Lower lobe of right lung (tissue), 2 donors: ENCODE results near the gene GDPD2. TPM values are rescaled to one million over a fixed set of nuclear protein-coding genes. Genes with fewer than 3 reads are reported as not detected.

ENCODE experiments used
- ATAC-seq, 2 donors: fragments of 200-7000 bp; cut with Tn5 transposase; one replicate each; pipeline ENCODE4 v1.9.1; 2020 to 2022; ENCODE audit warnings: mild to moderate bottlenecking in 2 of 2, moderate library complexity in 2 of 2
- DNase-seq: peaks from one replicate; pipeline ENCODE4 v3.0.0-alpha.2; 2020
- H3K27ac ChIP-seq: fragments of 200-600 bp; one replicate; pipeline ENCODE4 v1.8.0; 2022
- H3K27me3 ChIP-seq: fragments of 200-600 bp; one replicate; pipeline ENCODE4 v1.8.0; 2022; ENCODE audit warnings: low read depth
- H3K36me3 ChIP-seq: fragments of 200-600 bp; one replicate; pipeline ENCODE4 v1.8.0; 2022; ENCODE audit warnings: mild to moderate bottlenecking
- H3K4me1 ChIP-seq: fragments of 200-600 bp; one replicate; pipeline ENCODE4 v1.8.0; 2022
- H3K4me3 ChIP-seq: fragments of 200-600 bp; one replicate; pipeline ENCODE4 v1.8.0; 2022; ENCODE audit warnings: mild to moderate bottlenecking
- H3K9me3 ChIP-seq: fragments of 200-600 bp; one replicate; pipeline ENCODE4 v1.8.0; 2022
- intact Hi-C: fragments of 100-400 bp; cut with DNase I; formaldehyde crosslinking; loops from one replicate; pipeline ENCODE4 v1.11.0; 2022
- total RNA-seq: library from RNA; stranded (reverse); fragmentation: NEBNext Ultra II Directional; extraction: Animal tissue kit (Norgen Biotek cat#: 25700); gene quantifications from one replicate; pipeline ENCODE4 v1.2.1, GENCODE V29; 2021
- TF ChIP-seq, protein P1 (sequence below): fragments of 200-600 bp; IDR thresholded peaks from one replicate; pipeline ENCODE4 v1.8.0; 2022; ENCODE audit warnings: antibody characterized with exemption, mild to moderate bottlenecking
- donor health status: DM: no; HTN: yes; CAD: no; lungs with severe emphysema.

GDPD2 gene
- total RNA-seq, 1 donor from 2014 or later: not detected

DNA sequence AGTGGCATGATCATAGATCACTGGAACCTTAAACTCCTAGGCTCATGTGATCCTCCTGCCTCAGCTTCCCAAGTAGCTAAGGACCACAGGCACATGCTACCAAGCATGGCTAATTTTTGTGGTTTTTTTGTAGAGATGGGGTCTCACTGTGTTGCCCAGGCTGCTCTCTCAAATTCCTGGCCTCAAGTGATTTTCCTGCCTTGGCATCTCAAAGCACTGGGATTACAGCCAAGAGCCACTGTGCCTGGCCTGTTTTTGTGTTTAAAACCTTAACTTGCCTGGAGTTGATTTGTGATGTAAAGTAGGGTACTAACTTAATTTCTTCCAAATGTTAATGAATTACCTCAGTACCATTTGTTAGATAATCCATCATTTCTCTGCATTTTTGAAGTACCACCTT, 43.9 kb downstream of the GDPD2 start:
- DNase-seq: no peak
- intact Hi-C loops: no loop called here
- H3K4me3 ChIP-seq: no peak overlapping the region
- H3K27me3 ChIP-seq: no peaks in the 10 kb centered on the region
- no peaks in the 10 kb centered on the region for H3K9me3 ChIP-seq
- TF ChIP-seq, protein P1, sequence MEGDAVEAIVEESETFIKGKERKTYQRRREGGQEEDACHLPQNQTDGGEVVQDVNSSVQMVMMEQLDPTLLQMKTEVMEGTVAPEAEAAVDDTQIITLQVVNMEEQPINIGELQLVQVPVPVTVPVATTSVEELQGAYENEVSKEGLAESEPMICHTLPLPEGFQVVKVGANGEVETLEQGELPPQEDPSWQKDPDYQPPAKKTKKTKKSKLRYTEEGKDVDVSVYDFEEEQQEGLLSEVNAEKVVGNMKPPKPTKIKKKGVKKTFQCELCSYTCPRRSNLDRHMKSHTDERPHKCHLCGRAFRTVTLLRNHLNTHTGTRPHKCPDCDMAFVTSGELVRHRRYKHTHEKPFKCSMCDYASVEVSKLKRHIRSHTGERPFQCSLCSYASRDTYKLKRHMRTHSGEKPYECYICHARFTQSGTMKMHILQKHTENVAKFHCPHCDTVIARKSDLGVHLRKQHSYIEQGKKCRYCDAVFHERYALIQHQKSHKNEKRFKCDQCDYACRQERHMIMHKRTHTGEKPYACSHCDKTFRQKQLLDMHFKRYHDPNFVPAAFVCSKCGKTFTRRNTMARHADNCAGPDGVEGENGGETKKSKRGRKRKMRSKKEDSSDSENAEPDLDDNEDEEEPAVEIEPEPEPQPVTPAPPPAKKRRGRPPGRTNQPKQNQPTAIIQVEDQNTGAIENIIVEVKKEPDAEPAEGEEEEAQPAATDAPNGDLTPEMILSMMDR: no peak
- no peak for ATAC-seq
- H3K4me1 ChIP-seq: no peaks in the 10 kb centered on the region
- no peaks in the 10 kb centered on the region for H3K36me3 ChIP-seq
- no peak overlapping the region for H3K27ac ChIP-seq

DNA sequence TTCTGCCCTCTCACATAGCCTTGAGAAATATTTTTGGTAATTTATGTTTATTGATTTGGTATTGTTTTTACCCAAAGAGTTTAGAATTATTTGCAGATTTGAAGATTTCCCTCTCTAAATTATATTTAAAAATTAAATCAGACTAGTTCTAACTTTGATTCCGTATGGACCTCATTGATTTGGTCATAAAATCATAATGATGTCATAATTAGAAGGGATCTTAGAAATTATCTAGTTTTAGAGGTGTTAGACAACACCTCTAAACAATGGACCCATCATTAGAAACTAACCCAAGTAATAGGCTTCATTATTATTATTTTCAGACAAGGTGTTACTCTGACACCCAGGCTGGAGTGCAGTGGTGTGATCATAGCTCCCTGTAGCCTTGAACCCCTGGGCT, 45.6 kb downstream of the GDPD2 start:
- TF ChIP-seq, protein P1: no peak

DNA sequence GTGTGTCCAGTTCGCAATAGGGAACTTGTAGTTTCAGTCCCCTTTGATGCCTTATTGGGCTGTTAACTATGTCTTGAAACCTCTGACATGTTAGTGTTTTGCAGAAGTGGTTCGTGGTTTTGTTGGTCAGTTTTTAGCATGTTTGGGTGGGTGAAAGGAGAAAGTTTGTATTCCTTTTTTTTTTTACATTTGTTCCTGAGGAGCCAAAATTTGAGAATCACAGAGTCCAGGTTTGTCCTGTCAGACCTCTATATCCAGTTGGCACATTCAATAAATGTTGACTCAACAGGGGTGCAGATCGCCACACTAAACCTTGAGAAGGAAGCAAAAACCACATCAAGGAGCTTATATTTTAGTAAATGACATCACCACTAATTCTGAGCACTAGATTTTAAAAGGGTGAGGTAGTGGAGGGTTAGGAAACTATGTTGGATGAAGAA, 47.8 kb downstream of the GDPD2 start:
- no peaks in the 10 kb centered on the region for H3K9me3 ChIP-seq
- ATAC-seq (peak in 1 of 2 donors; percentile 62), DNase-seq (no peak)
- no peaks in the 10 kb centered on the region for H3K27me3 ChIP-seq
- H3K27ac ChIP-seq: no peak overlapping the region
- no peaks in the 10 kb centered on the region for H3K4me1 ChIP-seq
- TF ChIP-seq, protein P1: no peak
- no peaks in the 10 kb centered on the region for H3K36me3 ChIP-seq
- no peak overlapping the region for H3K4me3 ChIP-seq
- intact Hi-C loops: no loop called here

More for the DNA sequence above, 45.6 kb downstream of the GDPD2 start:
- ATAC-seq (no peak), DNase-seq (no peak)
- Histone ChIP-seq H3K4me1 (no peaks in the 10 kb centered on the region), H3K27me3 (no peaks in the 10 kb centered on the region), H3K4me3 (no peak overlapping the region), H3K9me3 (no peaks in the 10 kb centered on the region), H3K36me3 (no peaks in the 10 kb centered on the region), H3K27ac (no peak overlapping the region)
- intact Hi-C loops: no loop called here

DNA sequence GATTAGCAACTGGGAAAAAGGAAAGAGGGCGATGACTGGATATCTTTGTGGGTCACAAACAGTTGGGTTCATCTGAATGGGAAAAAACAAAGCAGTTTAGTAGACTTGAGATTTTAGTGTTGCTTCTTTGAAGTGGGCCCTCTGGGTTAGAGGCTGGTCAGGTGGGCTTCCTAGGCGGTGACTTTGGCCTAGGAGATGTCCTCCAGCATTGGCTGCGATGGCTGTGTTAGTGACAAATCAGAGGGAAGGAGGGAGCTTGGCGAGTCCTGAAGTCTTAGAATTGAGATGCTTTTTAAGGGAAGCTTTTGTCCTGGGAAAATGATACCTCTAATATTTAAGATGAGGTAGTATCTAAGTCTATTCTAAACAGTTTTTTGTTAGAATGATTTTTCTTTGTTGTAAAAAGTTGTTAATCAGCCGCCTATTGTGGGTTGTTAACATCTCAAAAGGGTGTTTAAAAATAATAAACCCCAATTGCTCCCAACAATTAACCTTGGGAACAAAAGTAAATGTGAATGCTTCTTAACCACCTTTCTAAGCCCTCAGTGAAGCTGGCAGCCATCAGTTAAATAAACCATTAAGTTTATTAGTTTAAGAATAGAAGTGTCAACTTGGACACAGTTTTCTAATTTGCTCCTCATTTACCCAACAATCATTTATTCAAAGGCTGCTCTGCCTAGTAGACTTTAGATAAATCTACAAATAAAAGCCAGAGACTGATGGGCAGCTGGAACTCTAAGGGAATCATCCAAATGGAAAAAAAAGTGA, 53.2 kb downstream of the GDPD2 start:
- peak overlapping the region; percentile 46 for H3K27ac ChIP-seq
- H3K4me3 ChIP-seq: no peak overlapping the region

DNA sequence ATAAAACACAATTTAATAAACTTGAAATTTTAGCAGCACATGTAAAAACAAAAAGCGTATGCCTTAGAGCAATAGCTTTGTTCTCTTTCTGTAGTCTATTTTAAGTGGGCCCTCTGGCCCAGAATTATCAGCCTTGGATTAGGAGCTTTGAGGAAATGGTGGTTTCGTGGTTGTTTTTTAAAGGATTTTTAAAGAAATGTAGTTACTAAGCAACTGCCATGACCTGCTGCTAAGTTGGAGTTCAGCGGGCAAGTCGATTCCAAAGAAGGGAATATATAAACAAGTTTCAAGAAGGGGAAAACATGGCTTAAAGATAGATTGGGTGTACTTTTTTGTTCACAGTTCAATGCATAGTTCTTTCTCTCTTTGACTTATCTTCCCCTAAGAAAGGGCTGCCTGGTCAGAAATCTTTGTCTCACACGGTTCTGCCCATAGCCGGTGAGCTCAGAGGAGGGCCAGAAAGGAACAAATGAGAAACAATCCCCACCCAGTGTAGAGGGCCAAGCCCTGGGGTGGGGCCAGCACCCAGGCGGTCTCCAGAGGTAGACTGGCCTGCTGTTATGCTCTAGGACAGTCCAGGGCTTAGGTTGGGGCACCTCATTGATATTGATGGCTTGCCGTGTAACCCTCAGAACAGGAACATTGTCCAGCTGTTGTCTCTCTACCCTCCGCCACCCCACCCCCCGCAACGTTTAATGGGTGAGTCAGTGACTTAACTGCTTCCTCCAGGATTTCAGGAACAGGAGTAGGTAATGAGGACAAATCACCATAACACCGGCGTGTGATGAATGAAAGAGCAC, 54.0 kb downstream of the GDPD2 start:
- H3K27me3 ChIP-seq: no peaks in the 10 kb centered on the region
- ATAC-seq (peak; percentile 56 to 60), DNase-seq (no peak)
- intact Hi-C loops: no loop called here
- H3K9me3 ChIP-seq: no peaks in the 10 kb centered on the region
- H3K4me3 ChIP-seq: no peak overlapping the region
- TF ChIP-seq, protein P1: no peak
- H3K36me3 ChIP-seq: no peaks in the 10 kb centered on the region
- peak overlapping the region; percentile 46 for H3K27ac ChIP-seq
- H3K4me1 ChIP-seq: peaks cover 28% of the 10 kb centered on the region

More for the DNA sequence above, 53.2 kb downstream of the GDPD2 start:
- DNase-seq (no peak), ATAC-seq (no peak)
- intact Hi-C loops: no loop called here
- Histone ChIP-seq H3K9me3 (no peaks in the 10 kb centered on the region), H3K36me3 (no peaks in the 10 kb centered on the region), H3K27me3 (no peaks in the 10 kb centered on the region), H3K4me1 (peaks cover 23% of the 10 kb centered on the region)
- TF ChIP-seq, protein P1: no peak
